Fibroblast of the aortic adventitia (primary cell): Measurements from ENCODE around the gene SLC17A8. TPM values are rescaled to one million over a fixed set of nuclear protein-coding genes. Genes with fewer than 3 reads are reported as not detected.
"Not testable (repeated sequence)": the region's sequence is repeated elsewhere in the genome, so short reads cannot be mapped to it uniquely, and the experiment has no call there.

ENCODE experiments used
- DNase-seq: peaks from one replicate; pipeline ENCODE4 v3.0.0-alpha.2; 2010; ENCODE audit warnings: low read depth
- H3K4me3 ChIP-seq: 2 replicates; pipeline ENCODE4 v1.5.1; 2011; ENCODE audit warnings: low read depth, mild to moderate bottlenecking, control low read depth, low read length, moderate library complexity
- total RNA-seq: library from RNA; depleted of rRNA; stranded (reverse); fragments of >200 nt; gene quantifications from 2 replicates; pipeline ENCODE4 v1.2.3, GENCODE V29; 2012; ENCODE audit warnings: low replicate concordance
- TF ChIP-seq, protein P1 (sequence below): IDR thresholded peaks from 2 replicates; pipeline ENCODE4 v1.5.1; 2011; ENCODE audit warnings: mild to moderate bottlenecking, low read length, control low read depth, inconsistent platforms; ENCODE audit not compliant: insufficient read depth

SLC17A8 gene
- not detected in 2 replicates for total RNA-seq

DNA sequence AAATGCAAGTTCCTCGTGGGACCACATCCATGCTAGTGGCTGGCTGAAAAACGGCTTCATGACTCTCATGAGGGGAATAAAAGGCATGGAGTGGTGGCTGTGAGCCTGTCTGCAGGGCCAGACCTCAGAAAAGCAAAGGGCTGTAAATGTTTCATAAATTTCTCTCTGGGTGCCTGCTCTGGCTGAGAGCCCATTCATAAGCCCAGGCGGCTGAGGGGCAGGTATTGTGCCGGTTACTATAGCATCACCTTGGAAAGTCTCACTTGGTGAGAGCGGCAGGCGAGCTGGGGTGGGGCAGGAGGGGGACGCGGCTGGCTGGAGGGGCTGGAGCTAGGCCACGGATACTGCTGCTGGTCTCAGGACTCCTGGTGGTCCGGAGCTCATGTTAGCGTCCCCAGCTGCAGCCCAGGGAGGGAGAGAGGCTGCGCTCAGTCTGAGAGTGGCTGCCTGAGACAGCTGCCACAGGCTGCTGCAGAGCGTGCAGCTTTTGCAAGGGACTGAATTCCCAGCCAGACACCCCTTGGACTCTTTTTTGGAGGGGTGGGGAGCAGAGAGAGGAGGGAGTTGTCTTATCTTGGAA lies at the start of gene SLC17A8:
SLC17A8 (plus strand) TSS at position 431 of the 580 bp plus-strand sequence. CDS start 318 bp downstream, outside the sequence.
- no peak for DNase-seq
- TF ChIP-seq, protein P1, sequence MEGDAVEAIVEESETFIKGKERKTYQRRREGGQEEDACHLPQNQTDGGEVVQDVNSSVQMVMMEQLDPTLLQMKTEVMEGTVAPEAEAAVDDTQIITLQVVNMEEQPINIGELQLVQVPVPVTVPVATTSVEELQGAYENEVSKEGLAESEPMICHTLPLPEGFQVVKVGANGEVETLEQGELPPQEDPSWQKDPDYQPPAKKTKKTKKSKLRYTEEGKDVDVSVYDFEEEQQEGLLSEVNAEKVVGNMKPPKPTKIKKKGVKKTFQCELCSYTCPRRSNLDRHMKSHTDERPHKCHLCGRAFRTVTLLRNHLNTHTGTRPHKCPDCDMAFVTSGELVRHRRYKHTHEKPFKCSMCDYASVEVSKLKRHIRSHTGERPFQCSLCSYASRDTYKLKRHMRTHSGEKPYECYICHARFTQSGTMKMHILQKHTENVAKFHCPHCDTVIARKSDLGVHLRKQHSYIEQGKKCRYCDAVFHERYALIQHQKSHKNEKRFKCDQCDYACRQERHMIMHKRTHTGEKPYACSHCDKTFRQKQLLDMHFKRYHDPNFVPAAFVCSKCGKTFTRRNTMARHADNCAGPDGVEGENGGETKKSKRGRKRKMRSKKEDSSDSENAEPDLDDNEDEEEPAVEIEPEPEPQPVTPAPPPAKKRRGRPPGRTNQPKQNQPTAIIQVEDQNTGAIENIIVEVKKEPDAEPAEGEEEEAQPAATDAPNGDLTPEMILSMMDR = no peak
- no peak within 1 kb of the TSS for H3K4me3 ChIP-seq

DNA sequence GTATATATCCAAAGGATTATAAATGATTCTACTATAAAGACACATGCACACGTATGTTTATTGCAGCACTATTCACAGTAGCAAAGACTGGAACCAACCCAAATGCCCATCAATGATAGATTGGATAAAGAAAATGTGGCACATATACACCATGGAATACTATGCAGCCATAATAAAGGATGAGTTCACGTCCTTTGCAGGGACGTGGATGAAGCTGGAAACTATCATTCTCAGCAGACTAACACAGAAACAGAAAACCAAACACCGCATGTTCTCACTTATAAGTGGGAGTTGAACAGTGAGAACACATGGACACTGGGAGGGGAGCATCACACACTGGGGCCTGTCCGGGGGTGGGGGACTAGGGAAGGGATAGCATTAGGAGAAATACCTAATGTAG lies 48.7 kb upstream of the SLC17A8 start:
- not testable (repeated sequence) for DNase-seq, H3K4me3 ChIP-seq

DNA sequence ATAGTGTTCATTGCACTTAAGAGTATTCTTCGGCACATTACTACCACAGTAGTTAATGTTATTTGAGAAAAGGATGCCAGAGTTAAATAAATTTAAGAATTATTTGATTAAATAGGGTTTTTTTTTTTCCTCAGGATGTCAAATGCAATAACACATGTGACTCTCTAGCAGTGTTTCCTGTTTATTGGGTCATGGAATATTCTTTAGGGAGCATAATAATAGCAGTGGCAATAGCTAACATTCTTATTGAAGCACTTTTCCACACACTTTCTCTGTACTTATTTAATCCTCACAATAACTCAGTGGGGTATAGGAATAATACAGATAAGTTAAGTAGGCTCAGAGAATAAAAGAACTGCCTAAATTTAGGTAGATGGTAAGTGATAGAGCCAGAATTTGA lies 45.6 kb upstream of the SLC17A8 start:
- H3K4me3 ChIP-seq = no peak overlapping the region
- DNase-seq = no peak
- TF ChIP-seq, protein P1 = no peak

DNA sequence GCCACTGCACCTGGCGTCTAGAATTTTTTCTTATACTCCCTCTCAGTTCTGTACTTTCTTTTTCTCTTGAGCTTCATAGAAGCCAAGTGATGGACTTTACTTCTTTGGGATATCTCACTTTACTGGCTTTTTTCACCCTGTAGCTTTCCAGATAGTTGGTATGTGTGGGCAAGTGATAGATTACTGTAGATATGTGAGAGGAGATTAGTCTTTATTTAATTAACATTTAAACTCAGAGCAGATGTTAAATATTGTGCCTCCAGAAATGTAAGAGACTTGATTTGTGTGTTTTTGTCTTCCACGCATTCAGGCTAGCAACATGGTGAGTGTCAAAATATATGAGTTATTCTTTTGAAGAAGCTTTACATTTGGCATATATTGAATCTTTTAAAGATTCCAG lies 39.5 kb upstream of the SLC17A8 start:
- TF ChIP-seq, protein P1 = no peak
- no peak for DNase-seq
- no peak overlapping the region for H3K4me3 ChIP-seq

DNA sequence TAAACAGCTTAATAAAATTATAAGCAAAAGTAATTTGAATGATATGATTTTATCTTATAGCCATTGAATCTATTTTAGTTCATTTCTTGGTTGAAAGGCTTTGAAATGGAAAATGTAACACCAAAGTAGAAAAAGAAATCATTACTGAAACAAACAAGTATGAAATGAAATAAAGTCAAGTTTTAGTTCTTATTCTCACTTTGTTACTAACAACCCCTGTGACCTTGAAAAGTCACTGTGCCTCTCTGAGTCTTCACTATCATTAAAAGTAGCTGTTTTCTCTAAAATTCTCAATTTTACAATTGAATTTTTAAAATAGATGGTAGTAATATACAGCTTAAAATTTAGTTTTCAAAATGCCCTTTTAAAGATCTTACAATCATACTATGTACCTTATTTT lies 32.4 kb upstream of the SLC17A8 start:
- H3K4me3 ChIP-seq = no peak overlapping the region
- DNase-seq = no peak
- TF ChIP-seq, protein P1 = no peak

DNA sequence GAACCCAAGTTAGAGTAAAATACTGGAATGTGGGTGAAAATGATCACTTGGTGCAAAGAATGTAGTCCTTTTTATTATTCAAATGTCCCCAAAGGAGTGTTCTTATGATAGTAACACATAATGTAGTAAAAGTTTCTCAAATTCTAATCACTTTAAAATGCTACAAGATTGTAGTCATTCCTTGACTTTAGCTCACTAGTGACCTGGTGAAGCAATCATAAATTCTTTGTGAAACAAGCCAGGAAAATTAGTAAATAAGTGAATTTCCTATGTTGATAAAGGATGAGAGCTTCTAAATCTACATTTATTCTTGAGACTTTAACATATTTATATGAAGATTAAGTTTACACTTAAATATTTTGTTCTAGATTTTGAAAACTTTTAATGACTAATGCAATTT lies 30.7 kb upstream of the SLC17A8 start:
- TF ChIP-seq, protein P1 = no peak
- peak; percentile 3 for DNase-seq
- no peak overlapping the region for H3K4me3 ChIP-seq

DNA sequence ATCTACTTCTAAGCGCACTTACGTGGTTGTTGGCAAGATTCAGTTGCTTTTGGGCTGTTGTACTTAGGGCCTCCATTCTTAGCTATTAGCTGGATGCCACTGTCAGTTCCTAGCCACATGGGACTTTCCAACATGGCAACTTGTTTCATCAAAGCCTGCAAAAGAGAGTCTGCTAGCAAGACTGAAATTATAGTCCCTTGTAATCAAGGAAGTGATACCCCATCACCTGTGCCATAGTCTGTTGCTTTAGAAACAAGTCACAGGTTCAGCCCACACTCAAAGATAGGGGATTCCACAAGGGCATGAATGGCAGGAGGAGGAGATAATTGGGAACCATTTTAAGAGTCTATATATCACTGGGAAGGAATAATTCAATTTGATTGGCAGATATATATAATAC lies 27.1 kb upstream of the SLC17A8 start:
- DNase-seq = no peak
- TF ChIP-seq, protein P1 = no peak
- no peak overlapping the region for H3K4me3 ChIP-seq
